B cell (primary cell): ENCODE data around the gene ECT2L.

Experiments used
- CTCF ChIP-seq: fragments of 200-600 bp; IDR thresholded peaks from one replicate; pipeline ENCODE4 v1.8.0; 2022; ENCODE audit warnings: antibody characterized with exemption, mild to moderate bottlenecking
- EZH2 ChIP-seq: IDR thresholded peaks from 2 replicates; pipeline ENCODE4 v1.6.1; 2012; ENCODE audit warnings: borderline replicate concordance, low read depth, mild to moderate bottlenecking, moderate library complexity, low read length; ENCODE audit not compliant: insufficient read depth, poor library complexity, severe bottlenecking

- TF ChIP-seq CTCF (no peak), EZH2 (no peak)
Observed at GRCh38 chr6:138891255-138891986, 95.5 kb downstream of the ECT2L start.
